ENCODE results near the gene TMEM255B.
A peak's percentile ranks its signal among the peaks of the same experiment; 100 is the strongest.

TMEM255B gene

DNA sequence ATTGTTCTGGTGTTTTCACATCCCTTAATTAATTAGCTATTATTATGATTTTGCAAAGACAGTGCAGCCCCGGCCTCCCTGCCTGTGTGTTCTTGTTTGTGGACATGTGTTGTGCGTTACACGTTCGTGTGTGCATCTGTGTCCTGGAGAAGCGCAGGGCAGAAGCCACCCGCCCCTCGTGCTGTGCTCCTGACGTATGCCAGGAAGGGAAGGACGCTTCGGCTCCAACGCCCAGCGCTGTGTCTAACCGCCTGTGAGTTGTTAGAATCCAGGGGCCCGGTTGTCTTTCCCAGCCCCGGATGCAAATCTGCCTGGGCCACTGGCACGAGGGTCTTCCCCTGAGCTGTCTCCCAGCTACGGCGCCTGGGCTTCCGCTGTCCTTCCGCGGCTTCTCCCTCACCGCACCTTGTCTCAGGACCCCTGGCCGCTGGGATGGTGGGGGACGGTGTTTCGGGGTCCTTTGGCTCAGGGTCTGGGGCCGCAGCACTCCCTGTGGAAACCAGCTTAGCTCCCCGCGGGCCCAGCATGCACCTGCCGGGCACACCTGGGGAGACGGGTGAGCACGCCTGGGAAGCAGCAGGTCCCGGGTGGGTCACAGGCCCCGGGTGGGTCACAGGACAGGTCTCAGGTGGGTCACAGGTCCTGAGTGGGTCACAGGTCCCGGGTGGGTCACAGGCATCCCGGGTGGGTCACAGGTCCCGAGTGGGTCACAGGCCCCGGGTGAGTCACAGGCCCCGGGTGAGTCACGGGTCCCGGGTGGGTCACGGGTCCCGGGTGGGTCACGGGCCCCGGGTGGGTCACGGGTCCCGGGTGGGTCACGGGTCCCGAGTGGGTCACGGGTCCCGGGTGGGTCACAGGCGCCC is 53.4 kb downstream of the TMEM255B start:
- Mint-ChIP-seq H3K27me3 (peaks cover 16% of the 10 kb centered on the region), H3K9me3 (no peaks in the 10 kb centered on the region), H3K4me3 (no peak overlapping the region), H3K27ac (ENCODE audit: low read depth) (no peak overlapping the region), H3K4me1 (peaks cover 23% of the 10 kb centered on the region), H3K36me3 (ENCODE audit: insufficient read depth) (peaks cover 7% of the 10 kb centered on the region)
- DNase-seq (ENCODE audit: low spot score in 2 of 2) (no peak), ATAC-seq (replicated peaks; ENCODE audit: extremely low read depth, poor library complexity, severe bottlenecking) (no peak)

DNA sequence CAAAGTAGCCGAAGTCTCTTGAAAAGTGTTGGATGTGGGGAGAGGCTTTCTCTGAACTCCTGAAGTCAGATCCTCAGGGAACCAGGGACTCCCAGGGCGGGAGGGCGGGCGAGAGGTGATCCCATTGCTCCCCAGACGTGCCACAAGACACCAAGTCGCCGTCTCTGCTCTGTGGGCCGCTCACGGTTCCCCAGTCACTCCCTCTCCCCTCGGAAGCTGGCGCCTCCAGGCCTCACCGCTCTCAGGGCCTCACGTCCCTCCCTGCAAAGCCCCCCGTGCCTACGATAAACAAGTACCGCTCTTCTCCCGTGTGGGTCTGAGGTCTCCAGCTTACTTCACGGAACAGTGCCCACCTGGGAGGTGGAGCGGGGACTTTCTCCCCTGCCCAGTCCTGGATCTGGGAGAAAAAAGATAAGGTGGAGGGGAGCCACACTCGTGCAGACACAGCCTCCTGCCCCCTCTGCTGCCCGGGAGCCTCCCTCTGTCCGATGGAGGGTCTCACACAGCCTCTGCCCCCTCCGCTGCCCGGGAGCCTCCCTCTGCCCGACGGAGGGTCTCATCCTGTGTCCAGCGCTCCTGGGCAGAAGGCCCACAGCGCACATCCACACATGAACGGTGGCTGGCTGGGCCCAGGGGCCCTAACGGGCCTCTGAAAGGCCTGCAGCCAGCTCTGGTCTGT is 54.2 kb downstream of the TMEM255B start:
- Mint-ChIP-seq H3K36me3 (ENCODE audit: insufficient read depth) (peaks cover 9% of the 10 kb centered on the region), H3K4me1 (peaks cover 22% of the 10 kb centered on the region), H3K4me3 (no peak overlapping the region), H3K27ac (ENCODE audit: low read depth) (no peak overlapping the region), H3K27me3 (peaks cover 16% of the 10 kb centered on the region), H3K9me3 (no peaks in the 10 kb centered on the region)
- no peak for DNase-seq (ENCODE audit: low spot score in 2 of 2)
- ATAC-seq (replicated peaks; ENCODE audit: extremely low read depth, poor library complexity, severe bottlenecking) = no peak

DNA sequence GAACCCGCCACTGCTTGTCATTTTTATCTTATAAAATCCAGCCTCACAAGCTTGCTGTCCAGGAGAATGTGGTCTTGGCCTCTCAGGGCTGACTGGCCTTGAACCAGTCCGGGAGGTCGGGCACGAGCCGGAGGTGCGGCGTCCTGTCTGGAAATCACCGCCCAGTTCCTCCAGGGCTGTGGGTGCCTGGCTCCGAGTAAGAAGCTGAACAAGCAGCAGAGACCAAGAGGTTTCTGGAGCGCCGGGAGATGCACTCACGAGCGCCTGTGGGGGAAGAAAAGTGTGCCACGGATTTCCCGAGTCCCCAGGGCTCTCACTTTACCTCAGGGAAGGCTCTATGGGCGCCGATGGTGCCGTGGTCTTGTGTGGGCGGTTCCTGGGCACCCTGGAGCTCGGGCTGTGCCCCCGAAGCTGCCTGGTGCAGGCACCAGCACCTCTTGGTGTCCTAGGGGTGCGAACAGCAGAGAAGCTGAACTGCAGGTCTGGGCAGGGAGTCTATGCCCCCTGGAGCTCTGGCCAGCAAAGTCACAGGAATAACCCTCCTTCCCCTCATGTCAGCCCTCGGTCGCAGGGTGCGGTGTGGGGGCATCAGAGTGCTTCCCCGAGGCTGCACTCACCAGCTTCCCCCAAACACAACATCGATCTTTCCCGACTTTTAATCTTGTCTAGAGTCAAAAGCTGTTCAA is 54.9 kb downstream of the TMEM255B start:
- peaks cover 9% of the 10 kb centered on the region for H3K36me3 Mint-ChIP-seq (ENCODE audit: insufficient read depth)
- peaks cover 16% of the 10 kb centered on the region for H3K4me1 Mint-ChIP-seq
- no peak overlapping the region for H3K27ac Mint-ChIP-seq (ENCODE audit: low read depth)
- no peak overlapping the region for H3K4me3 Mint-ChIP-seq
- ATAC-seq (replicated peaks; ENCODE audit: extremely low read depth, poor library complexity, severe bottlenecking) = no peak
- DNase-seq (ENCODE audit: low spot score in 2 of 2) = no peak
- no peaks in the 10 kb centered on the region for H3K9me3 Mint-ChIP-seq
- peaks cover 16% of the 10 kb centered on the region for H3K27me3 Mint-ChIP-seq

DNA sequence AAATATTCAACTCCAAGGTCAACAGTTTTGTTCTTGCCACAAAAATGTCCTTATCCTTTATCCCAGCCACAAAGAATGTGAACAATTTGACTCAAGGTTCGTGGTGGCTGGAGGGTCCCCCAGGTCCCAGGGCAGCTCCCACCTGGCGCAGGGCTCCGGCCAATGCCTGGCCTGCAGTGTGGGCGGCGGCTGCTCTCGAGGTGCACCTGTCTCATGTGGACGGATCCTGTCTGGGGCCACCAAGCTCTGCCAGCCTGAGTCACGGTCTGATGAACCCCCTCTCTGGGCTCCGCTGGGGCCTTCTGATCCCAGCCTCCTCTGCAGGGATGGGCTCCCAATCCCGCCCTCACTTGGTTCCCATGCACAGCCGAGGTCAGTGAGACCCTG is 55.4 kb downstream of the TMEM255B start:
- ATAC-seq (replicated peaks; ENCODE audit: extremely low read depth, poor library complexity, severe bottlenecking) = no peak
- Mint-ChIP-seq H3K27ac (ENCODE audit: low read depth) (no peak overlapping the region), H3K4me1 (peaks cover 16% of the 10 kb centered on the region), H3K27me3 (peaks cover 16% of the 10 kb centered on the region), H3K36me3 (ENCODE audit: insufficient read depth) (peaks cover 9% of the 10 kb centered on the region), H3K4me3 (no peak overlapping the region), H3K9me3 (no peaks in the 10 kb centered on the region)
- no peak for DNase-seq (ENCODE audit: low spot score in 2 of 2)

DNA sequence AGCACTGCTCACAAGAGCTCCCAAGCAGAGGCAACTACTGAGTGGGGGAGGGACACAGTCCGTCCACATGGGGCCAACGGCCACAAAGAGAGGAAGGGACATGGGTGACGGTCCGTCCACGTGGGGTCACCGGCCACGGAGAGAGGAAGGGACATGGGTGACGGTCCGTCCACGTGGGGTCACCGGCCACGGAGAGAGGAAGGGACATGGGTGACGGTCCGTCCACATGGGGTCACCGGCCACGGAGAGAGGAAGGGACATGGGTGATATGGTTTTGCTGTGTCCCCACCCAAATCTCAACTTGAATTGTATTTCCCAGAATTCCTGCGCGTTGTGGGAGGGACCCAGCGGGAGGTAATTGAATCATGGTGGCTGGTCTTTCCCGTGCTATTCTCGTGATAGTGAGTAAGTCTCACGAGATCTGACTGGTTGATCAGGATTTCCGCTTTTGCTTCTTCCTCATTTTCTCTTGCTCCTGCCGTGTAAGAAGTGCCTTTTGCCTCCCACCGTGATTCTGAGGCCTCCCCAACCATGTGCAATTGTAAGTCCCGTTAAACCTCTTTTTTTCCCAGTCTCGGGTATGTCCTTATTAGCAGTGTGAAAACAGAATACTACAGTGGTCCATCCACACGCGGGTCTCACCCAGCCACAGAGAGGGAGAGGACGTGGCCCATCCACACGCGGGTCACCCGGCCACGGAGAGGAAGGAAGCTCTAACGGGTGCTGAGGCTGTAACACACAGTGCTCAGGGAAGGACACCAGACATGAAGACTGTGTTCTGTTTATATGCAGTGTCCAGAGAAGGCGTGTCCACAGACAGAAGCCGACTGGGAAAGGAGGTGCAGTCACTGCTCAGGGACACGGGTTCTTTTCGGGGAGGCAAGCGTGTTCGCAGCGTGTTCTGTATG is 56.4 kb downstream of the TMEM255B start:
- Mint-ChIP-seq H3K4me1 (peaks cover 16% of the 10 kb centered on the region), H3K27ac (ENCODE audit: low read depth) (peak overlapping the region; percentile 26), H3K36me3 (ENCODE audit: insufficient read depth) (peaks cover 9% of the 10 kb centered on the region), H3K9me3 (no peaks in the 10 kb centered on the region), H3K4me3 (peak overlapping the region; percentile 75), H3K27me3 (peaks cover 16% of the 10 kb centered on the region)
- no peak for DNase-seq (ENCODE audit: low spot score in 2 of 2)
- ATAC-seq (replicated peaks; ENCODE audit: extremely low read depth, poor library complexity, severe bottlenecking) = no peak

DNA sequence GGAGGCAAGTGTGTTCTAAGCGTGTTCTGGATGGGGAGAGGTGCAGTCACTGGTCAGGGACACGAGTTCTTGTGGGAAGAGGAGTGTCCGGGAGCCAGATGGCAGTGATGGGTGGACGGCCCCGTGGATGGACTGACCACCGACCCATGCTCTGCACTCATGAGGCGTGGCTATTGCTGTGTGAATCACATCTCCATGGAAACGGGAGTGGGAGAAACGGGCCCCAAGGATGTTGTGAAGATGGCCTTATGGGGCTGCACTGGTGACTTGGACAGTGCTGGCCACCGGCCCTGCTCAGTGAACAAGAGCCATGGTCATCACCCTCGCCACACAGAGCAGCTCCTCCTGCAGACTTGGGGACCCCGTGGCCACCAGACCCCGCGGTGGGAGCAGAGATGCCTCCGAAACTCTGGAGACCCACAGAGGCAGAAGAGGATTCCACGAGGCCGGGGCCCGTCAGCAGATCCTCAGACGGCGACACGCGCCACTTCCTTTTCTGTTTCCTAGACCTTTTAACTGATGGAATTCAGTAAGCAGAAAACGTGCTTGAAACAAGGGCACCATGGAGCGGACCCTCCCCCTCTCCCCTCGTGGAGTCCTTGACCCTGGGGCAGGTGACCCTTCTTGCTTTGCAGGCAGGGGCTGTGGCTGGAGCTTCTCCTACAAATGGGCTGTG is 57.4 kb downstream of the TMEM255B start:
- H3K4me3 Mint-ChIP-seq = peak overlapping the region; percentile 42
- DNase-seq (ENCODE audit: low spot score in 2 of 2) (no peak), ATAC-seq (replicated peaks; ENCODE audit: extremely low read depth, poor library complexity, severe bottlenecking) (no peak)
- peaks cover 9% of the 10 kb centered on the region for H3K36me3 Mint-ChIP-seq (ENCODE audit: insufficient read depth)
- H3K27me3 Mint-ChIP-seq = peaks cover 16% of the 10 kb centered on the region
- no peaks in the 10 kb centered on the region for H3K9me3 Mint-ChIP-seq
- H3K27ac Mint-ChIP-seq (ENCODE audit: low read depth) = peak overlapping the region; percentile 26
- H3K4me1 Mint-ChIP-seq = peaks cover 16% of the 10 kb centered on the region

DNA sequence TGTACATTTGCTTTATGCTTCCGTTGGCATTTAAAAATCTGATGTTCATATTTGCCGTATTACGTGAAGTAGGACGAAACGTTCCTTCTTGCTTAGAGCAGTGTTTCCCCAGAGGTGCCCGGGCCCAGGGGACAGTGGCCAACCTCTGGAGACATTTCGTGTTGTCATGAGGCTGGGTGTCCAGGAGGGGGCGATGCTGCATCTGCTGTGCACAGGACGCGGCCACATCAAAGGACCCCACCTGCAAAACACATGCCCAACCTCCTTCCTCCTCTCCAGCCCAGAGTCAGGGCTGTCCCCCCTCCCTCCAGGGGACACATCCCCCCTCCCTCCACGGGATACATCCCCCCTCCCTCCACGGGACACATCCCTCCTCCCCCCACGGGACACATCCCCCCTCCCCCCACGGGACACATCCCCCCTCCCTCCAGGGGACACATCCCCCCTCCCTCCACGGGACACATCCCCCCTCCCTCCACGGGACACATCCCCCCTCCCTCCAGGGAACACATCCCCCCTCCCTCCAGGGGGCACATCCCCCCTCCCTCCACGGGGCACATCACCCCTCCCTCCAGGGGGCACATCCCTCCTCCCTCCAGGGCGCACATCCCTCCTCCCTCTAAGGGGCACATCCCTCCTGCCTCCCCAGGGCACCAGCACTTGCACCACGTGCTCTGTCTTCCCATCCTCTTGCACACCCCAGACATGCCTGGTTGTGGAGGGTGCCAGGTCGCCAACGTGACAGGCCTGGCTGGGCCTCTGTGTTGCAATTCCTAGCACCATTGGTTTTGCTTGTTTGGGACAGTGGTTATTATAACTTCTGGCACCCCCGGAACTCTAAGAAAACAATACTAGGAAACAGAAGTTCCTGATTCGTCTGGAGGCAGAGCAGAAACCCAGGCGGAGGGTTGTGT is 58.2 kb downstream of the TMEM255B start:
- peaks cover 16% of the 10 kb centered on the region for H3K27me3 Mint-ChIP-seq
- peaks cover 9% of the 10 kb centered on the region for H3K36me3 Mint-ChIP-seq (ENCODE audit: insufficient read depth)
- ATAC-seq (replicated peaks; ENCODE audit: extremely low read depth, poor library complexity, severe bottlenecking) (peak; percentile 86), DNase-seq (ENCODE audit: low spot score in 2 of 2) (peak; percentile 69 to 76)
- peaks cover 16% of the 10 kb centered on the region for H3K4me1 Mint-ChIP-seq
- no peaks in the 10 kb centered on the region for H3K9me3 Mint-ChIP-seq
- H3K27ac Mint-ChIP-seq (ENCODE audit: low read depth) = no peak overlapping the region
- peak overlapping the region; percentile 42 for H3K4me3 Mint-ChIP-seq

DNA sequence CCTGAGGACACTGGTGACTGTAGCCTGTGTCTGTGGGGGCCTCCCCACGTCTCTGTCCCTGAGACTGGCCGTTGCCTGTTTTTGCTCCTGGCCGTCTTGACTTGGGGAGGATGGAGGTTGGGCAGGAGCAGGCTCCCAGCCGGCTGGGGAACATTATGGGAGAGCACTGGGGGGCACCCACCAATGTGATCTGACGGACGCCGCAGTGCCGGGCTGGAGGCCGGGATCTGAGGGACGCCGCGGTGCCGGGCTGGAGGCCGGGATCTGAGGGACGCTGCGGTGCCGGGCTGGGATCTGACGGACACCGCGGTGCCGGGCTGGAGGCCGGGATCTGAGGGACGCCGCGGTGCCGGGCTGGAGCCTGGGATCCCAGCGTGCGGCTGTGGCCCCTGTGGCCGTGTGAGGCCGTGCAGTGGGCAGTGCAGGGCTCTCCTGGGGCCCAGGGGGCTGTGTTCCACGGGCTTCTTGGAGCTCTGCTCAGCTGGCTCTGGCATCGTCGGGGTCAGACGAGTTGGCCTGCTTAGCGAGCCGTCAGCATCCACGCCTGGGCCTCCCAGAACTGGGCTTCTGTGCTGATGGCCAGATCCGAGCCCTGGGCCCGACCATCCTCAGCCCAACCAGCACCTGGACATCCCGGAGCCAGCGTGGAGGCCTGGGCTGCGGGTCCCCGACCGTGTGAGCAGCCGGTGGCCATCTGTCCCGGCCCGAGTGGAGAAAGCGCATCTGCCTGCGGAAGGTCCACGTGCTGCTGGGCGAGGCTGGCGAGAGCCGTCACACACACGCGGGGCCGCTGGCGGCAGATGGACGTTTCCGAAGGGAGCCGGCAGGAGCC is 59.0 kb downstream of the TMEM255B start:
- H3K27ac Mint-ChIP-seq (ENCODE audit: low read depth) = no peak overlapping the region
- H3K4me1 Mint-ChIP-seq = peaks cover 16% of the 10 kb centered on the region
- peaks cover 9% of the 10 kb centered on the region for H3K36me3 Mint-ChIP-seq (ENCODE audit: insufficient read depth)
- peaks cover 16% of the 10 kb centered on the region for H3K27me3 Mint-ChIP-seq
- no peaks in the 10 kb centered on the region for H3K9me3 Mint-ChIP-seq
- DNase-seq (ENCODE audit: low spot score in 2 of 2) (no peak), ATAC-seq (replicated peaks; ENCODE audit: extremely low read depth, poor library complexity, severe bottlenecking) (no peak)
- H3K4me3 Mint-ChIP-seq = peak overlapping the region; percentile 38

DNA sequence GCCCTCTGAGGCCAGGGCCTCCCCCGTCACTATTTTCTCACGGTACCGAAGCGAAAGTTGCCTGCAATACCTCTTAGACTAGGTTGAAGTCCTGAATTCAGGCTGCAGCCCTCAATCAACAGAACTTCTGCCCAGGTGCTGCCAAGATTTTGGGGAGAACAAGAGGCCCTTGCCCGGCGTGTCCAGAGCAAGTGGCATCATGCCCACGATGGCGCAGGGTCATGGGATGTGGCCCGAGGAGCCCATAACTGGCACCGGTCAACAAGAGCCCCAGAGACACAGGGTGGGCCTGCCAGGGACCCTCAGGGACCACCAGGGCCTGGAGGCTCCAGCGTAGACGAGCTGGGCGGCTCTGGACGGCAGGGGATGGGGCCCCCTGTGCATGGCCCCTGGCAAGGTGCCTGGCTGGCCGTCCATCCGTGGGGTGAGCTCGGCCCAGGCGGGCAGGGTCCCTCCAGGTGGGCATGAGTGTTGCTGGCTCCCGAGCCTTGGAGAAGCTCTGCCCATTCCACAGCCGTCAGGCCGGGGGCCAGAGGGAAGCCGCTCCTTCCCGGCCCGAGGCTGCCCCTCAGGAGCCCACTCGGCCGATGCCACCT is 59.8 kb downstream of the TMEM255B start:
- Mint-ChIP-seq H3K27ac (ENCODE audit: low read depth) (no peak overlapping the region), H3K36me3 (ENCODE audit: insufficient read depth) (peaks cover 9% of the 10 kb centered on the region), H3K4me1 (peaks cover 16% of the 10 kb centered on the region), H3K9me3 (no peaks in the 10 kb centered on the region), H3K4me3 (no peak overlapping the region), H3K27me3 (peaks cover 16% of the 10 kb centered on the region)
- DNase-seq (ENCODE audit: low spot score in 2 of 2) = no peak
- ATAC-seq (replicated peaks; ENCODE audit: extremely low read depth, poor library complexity, severe bottlenecking) = no peak

DNA sequence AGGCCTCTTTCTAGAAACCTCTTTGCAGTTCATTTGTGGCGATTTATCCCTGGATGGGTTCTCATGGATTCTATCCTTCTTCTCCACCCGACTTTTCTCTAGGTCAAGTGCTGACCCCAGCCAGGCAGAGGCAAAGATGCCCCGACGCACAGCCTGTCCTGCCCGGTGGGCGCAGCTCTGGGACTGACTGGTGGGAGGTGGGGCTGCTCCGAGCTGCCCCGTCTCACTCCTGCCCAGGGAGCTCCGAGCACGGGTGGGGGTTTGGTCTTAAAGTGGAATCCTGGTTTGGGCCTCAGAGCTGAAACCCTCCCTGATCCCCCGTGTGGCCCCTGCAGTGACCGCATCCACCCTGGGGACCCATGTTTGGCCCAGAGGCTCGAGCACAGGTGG is 60.3 kb downstream of the TMEM255B start:
- no peak overlapping the region for H3K27ac Mint-ChIP-seq (ENCODE audit: low read depth)
- ATAC-seq (replicated peaks; ENCODE audit: extremely low read depth, poor library complexity, severe bottlenecking) = no peak
- no peaks in the 10 kb centered on the region for H3K9me3 Mint-ChIP-seq
- H3K27me3 Mint-ChIP-seq = peaks cover 16% of the 10 kb centered on the region
- no peak for DNase-seq (ENCODE audit: low spot score in 2 of 2)
- peaks cover 16% of the 10 kb centered on the region for H3K4me1 Mint-ChIP-seq
- H3K4me3 Mint-ChIP-seq = no peak overlapping the region
- peaks cover 9% of the 10 kb centered on the region for H3K36me3 Mint-ChIP-seq (ENCODE audit: insufficient read depth)
